Measurements from ENCODE around the gene MPC1. TPM values are rescaled to one million over a fixed set of nuclear protein-coding genes. Genes with fewer than 3 reads are reported as not detected.
"Not testable (repeated sequence)": the region's sequence is repeated elsewhere in the genome, so short reads cannot be mapped to it uniquely, and the experiment has no call there.

MPC1 gene
- polyA plus RNA-seq, 1 donor from 2014 or later: 112 TPM

GRCh38 chr6:166386111-166386510 lies 3.4 kb upstream of the MPC1 start:
- H3K36me3 ChIP-seq (ENCODE audit: insufficient read depth, low read length): no peaks in the 10 kb centered on the region
- no peaks in the 10 kb centered on the region for H3K27me3 ChIP-seq (ENCODE audit: insufficient read depth, low read depth, low read length)
- H3K27ac ChIP-seq (ENCODE audit: low read length): no peak overlapping the region
- H4K20me1 ChIP-seq (ENCODE audit: insufficient read depth): no peaks in the 10 kb centered on the region
- H3K9ac ChIP-seq (ENCODE audit: low read length): no peak overlapping the region
- peaks cover under 1% of the 10 kb centered on the region for H3K79me2 ChIP-seq (replicated peaks; ENCODE audit: insufficient read depth, low read length)
- H2AFZ ChIP-seq (ENCODE audit: low read depth, low read length): no peak overlapping the region
- TF ChIP-seq MXI1 (conservative IDR thresholded peaks at IDR 0.05; ENCODE audit: poor library complexity, severe bottlenecking) (no peak), TAF1 (IDR thresholded peaks at IDR 0.05; ENCODE audit: low read depth) (no peak), CTCF (IDR thresholded peaks at IDR 0.05; ENCODE audit: poor library complexity, severe bottlenecking) (no peak), EP300 (conservative IDR thresholded peaks at IDR 0.05; ENCODE audit: poor library complexity, severe bottlenecking) (no peak), SMC3 (conservative IDR thresholded peaks at IDR 0.05; ENCODE audit: poor library complexity) (no peak), POLR2AphosphoS5 (IDR thresholded peaks at IDR 0.05) (no peak), RAD21 (conservative IDR thresholded peaks at IDR 0.05) (no peak)
- H3K4me2 ChIP-seq (ENCODE audit: low read length): no peak overlapping the region
- H3K9me3 ChIP-seq (ENCODE audit: low read length): no peaks in the 10 kb centered on the region
- no peaks in the 10 kb centered on the region for H3K9me2 ChIP-seq (ENCODE audit: insufficient read depth, low read length)
- H3K4me3 ChIP-seq (ENCODE audit: low read length): no peak overlapping the region
- no peaks in the 10 kb centered on the region for H3F3A ChIP-seq (ENCODE audit: insufficient read depth, low read length, poor library complexity, severe bottlenecking)

GRCh38 chr6:166383802-166384363 lies 1.1 kb upstream of the MPC1 start:
- Histone ChIP-seq H3K4me3 (ENCODE audit: low read length) (peak overlapping the region; percentile 97), H3K9ac (ENCODE audit: low read length) (peak overlapping the region; percentile 78), H2AFZ (ENCODE audit: low read depth, low read length) (peak overlapping the region; percentile 48), H3K27ac (ENCODE audit: low read length) (peak overlapping the region; percentile 53), H3K4me2 (ENCODE audit: low read length) (peak overlapping the region; percentile 49)
- not testable (repeated sequence) for H3K9me3 ChIP-seq (ENCODE audit: low read length); H3K36me3 ChIP-seq (ENCODE audit: insufficient read depth, low read length); H4K20me1 ChIP-seq (ENCODE audit: insufficient read depth); H3K9me2 ChIP-seq (ENCODE audit: insufficient read depth, low read length); H3F3A ChIP-seq (ENCODE audit: insufficient read depth, low read length, poor library complexity, severe bottlenecking); H3K79me2 ChIP-seq (replicated peaks; ENCODE audit: insufficient read depth, low read length); H3K27me3 ChIP-seq (ENCODE audit: insufficient read depth, low read depth, low read length)

- H3K4me2 ChIP-seq (ENCODE audit: low read length): peak overlapping the region; percentile 71
- H3K4me3 ChIP-seq (ENCODE audit: low read length): peak overlapping the region; percentile 97
- H3K27ac ChIP-seq (ENCODE audit: low read length): peak overlapping the region; percentile 62
- no peaks in the 10 kb centered on the region for H3K36me3 ChIP-seq (ENCODE audit: insufficient read depth, low read length)
- H3K9me3 ChIP-seq (ENCODE audit: low read length): no peaks in the 10 kb centered on the region
- peaks cover 9% of the 10 kb centered on the region for H3K79me2 ChIP-seq (replicated peaks; ENCODE audit: insufficient read depth, low read length)
- TF ChIP-seq REST (IDR thresholded peaks at IDR 0.05; ENCODE audit: borderline replicate concordance) (peak; percentile 79), EP300 (conservative IDR thresholded peaks at IDR 0.05; ENCODE audit: poor library complexity, severe bottlenecking) (no peak), SMC3 (conservative IDR thresholded peaks at IDR 0.05; ENCODE audit: poor library complexity) (no peak), MXI1 (conservative IDR thresholded peaks at IDR 0.05; ENCODE audit: poor library complexity, severe bottlenecking) (no peak)
- peak overlapping the region; percentile 73 for H3K9ac ChIP-seq (ENCODE audit: low read length)
- H3K27me3 ChIP-seq (ENCODE audit: insufficient read depth, low read depth, low read length): no peaks in the 10 kb centered on the region
- no peaks in the 10 kb centered on the region for H4K20me1 ChIP-seq (ENCODE audit: insufficient read depth)
- no peaks in the 10 kb centered on the region for H3F3A ChIP-seq (ENCODE audit: insufficient read depth, low read length, poor library complexity, severe bottlenecking)
- no peaks in the 10 kb centered on the region for H3K9me2 ChIP-seq (ENCODE audit: insufficient read depth, low read length)
- peak overlapping the region; percentile 45 for H2AFZ ChIP-seq (ENCODE audit: low read depth, low read length)
Observed at GRCh38 chr6:166382500-166382932, 224 bp downstream of the MPC1 start.
